RWPE2 (cell line): ENCODE data around the gene CALHM3.
"Not testable (repeated sequence)": the region's sequence is repeated elsewhere in the genome, so short reads cannot be mapped to it uniquely, and the experiment has no call there.

Source experiments
- ATAC-seq: fragments of 200-7000 bp; cut with Tn5 transposase; 3 replicates; pipeline ENCODE4 v1.9.1; 2021; ENCODE audit warnings: low read depth
- DNase-seq: peaks from one replicate; pipeline ENCODE4 v3.0.0-alpha.2; 2020; ENCODE audit warnings: low spot score
- H3K27ac ChIP-seq: fragments of 450-650 bp; 2 replicates; pipeline ENCODE4 v1.5.1; 2017; ENCODE audit warnings: mild to moderate bottlenecking; ENCODE audit not compliant: poor library complexity, severe bottlenecking
- H3K27me3 ChIP-seq: fragments of 250-450 bp; sonication (Bioruptor Pico); 2 replicates; pipeline ENCODE4 v1.5.1; 2021; ENCODE audit warnings: mild to moderate bottlenecking, moderate library complexity; ENCODE audit not compliant: insufficient read depth, poor library complexity, severe bottlenecking
- H3K36me3 ChIP-seq: fragments of 250-450 bp; sonication (Bioruptor Pico); 2 replicates; pipeline ENCODE4 v1.5.1; 2020; ENCODE audit warnings: low read depth, mild to moderate bottlenecking, moderate library complexity
- H3K4me1 ChIP-seq: fragments of 250-450 bp; sonication (Bioruptor Pico); 2 replicates; pipeline ENCODE4 v1.5.1; 2021; ENCODE audit warnings: mild to moderate bottlenecking, moderate library complexity; ENCODE audit not compliant: insufficient read depth, poor library complexity, severe bottlenecking
- H3K4me3 ChIP-seq: fragments of 250-450 bp; sonication (Bioruptor Pico); 2 replicates; pipeline ENCODE4 v1.5.1; 2021; ENCODE audit warnings: mild to moderate bottlenecking, moderate library complexity; ENCODE audit not compliant: severe bottlenecking
- H3K9me3 ChIP-seq: fragments of 250-450 bp; sonication (Bioruptor Pico); 2 replicates; pipeline ENCODE4 v1.5.1; 2021; ENCODE audit warnings: mild to moderate bottlenecking, moderate library complexity; ENCODE audit not compliant: severe bottlenecking
- CTCF ChIP-seq: fragments of 450-650 bp; IDR thresholded peaks from one replicate; pipeline ENCODE4 v1.5.1; 2017; ENCODE audit warnings: mild to moderate bottlenecking, moderate library complexity; ENCODE audit not compliant: poor library complexity, severe bottlenecking

The CALHM3 gene

GRCh38 chr10:103479135-103479534, at the start of gene CALHM3:
CALHM3 (minus strand) TSS chr10:103479240; CDS start chr10:103479032, 208 bp downstream.
- Histone ChIP-seq H3K4me3 (no peak within 1 kb of the TSS), H3K9me3 (no peaks in the 10 kb centered on the region), H3K27me3 (no peaks in the 10 kb centered on the region), H3K36me3 (no peaks in the 10 kb centered on the region), H3K4me1 (peaks cover 3% of the 10 kb centered on the region), H3K27ac (no peak within 1 kb of the TSS)
- peak; percentile 85 for ATAC-seq
- no peak for DNase-seq
- no peak for TF ChIP-seq CTCF

GRCh38 chr10:103528549-103528948, 49.5 kb upstream of the CALHM3 start:
- Histone ChIP-seq H3K9me3 (no peaks in the 10 kb centered on the region), H3K4me3 (no peak overlapping the region), H3K27ac (peak overlapping the region; percentile 77), H3K36me3 (no peaks in the 10 kb centered on the region), H3K27me3 (no peaks in the 10 kb centered on the region), H3K4me1 (peaks cover 23% of the 10 kb centered on the region)
- ATAC-seq: peak; percentile 11; the same call in 1 of the 3 replicates
- peak; percentile 2 for DNase-seq
- no peak for TF ChIP-seq CTCF

GRCh38 chr10:103527476-103527875, 48.4 kb upstream of the CALHM3 start:
- ATAC-seq (peak; percentile 93), DNase-seq (peak; percentile 74)
- H3K36me3 ChIP-seq, H3K9me3 ChIP-seq, H3K4me3 ChIP-seq, H3K27me3 ChIP-seq: not testable (repeated sequence)
- H3K4me1 ChIP-seq: peaks cover 23% of the 10 kb centered on the region
- peak overlapping the region; percentile 77 for H3K27ac ChIP-seq

- Histone ChIP-seq H3K4me1 (peaks cover 23% of the 10 kb centered on the region), H3K9me3 (no peaks in the 10 kb centered on the region), H3K36me3 (no peaks in the 10 kb centered on the region), H3K27ac (no peak overlapping the region), H3K27me3 (no peaks in the 10 kb centered on the region), H3K4me3 (no peak overlapping the region)
- ATAC-seq (no peak), DNase-seq (no peak)
- no peak for TF ChIP-seq CTCF
Measured at GRCh38 chr10:103525901-103526300, 46.9 kb upstream of the CALHM3 start.

GRCh38 chr10:103523683-103524082, 44.6 kb upstream of the CALHM3 start:
- TF ChIP-seq CTCF: no peak
- DNase-seq (no peak), ATAC-seq (no peak)
- no peak overlapping the region for H3K4me3 ChIP-seq
- no peak overlapping the region for H3K27ac ChIP-seq
- H3K9me3 ChIP-seq: no peaks in the 10 kb centered on the region
- no peaks in the 10 kb centered on the region for H3K36me3 ChIP-seq
- H3K4me1 ChIP-seq: peaks cover 21% of the 10 kb centered on the region
- no peaks in the 10 kb centered on the region for H3K27me3 ChIP-seq

GRCh38 chr10:103522006-103522405, 43.0 kb upstream of the CALHM3 start:
- not testable (repeated sequence) for H3K4me3 ChIP-seq, H3K27ac ChIP-seq, H3K27me3 ChIP-seq, ATAC-seq, H3K9me3 ChIP-seq, H3K4me1 ChIP-seq, DNase-seq, H3K36me3 ChIP-seq
